Measurements from ENCODE around the gene TMEM179B. TPM values are rescaled to one million over a fixed set of nuclear protein-coding genes. Genes with fewer than 3 reads are reported as not detected.

Gene TMEM179B
- total and polyA plus RNA-seq, 2 of the 13 experiments (the other 11 are each of a cell fraction or from before 2014, with no cell fraction given): 24.8 to 25.7 TPM

DNA sequence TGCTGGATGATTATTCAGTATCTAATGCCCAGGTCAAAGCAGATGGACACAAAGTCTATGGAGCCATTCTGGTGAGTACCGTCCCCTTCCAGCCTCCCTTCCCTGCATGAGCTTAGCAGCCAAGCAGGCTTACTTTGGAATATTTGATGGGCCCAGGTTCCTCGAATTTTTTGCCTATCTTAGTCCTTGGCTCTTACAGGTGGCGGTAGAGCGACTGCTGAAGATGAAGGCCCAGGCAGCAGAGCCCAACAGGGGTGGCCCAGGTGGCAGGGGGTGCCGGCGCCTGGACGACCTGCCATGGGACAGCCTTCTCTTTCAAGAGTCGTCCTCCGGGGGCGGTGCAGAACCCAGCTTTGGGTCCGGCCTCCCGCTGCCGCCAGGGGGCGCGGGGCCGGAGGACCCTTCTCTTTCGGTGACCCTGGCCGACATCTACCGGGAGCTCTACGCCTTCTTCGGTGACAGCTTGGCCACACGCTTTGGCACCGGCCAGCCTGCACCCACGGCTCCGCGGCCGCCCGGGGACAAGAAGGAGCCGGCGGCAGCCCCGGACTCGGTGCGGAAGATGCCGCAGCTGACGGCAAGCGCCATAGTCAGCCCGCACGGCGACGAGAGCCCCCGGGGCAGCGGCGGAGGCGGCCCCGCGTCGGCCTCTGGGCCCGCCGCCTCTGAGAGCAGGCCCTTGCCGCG, 741 bp upstream of the TMEM179B start (continued):
- TF ChIP-seq SMAD3 (CRISPR knock-in tag; IDR thresholded peaks at IDR 0.05): peak; percentile 69; the same call in 1 of the 2 replicates
- no peak for TF ChIP-seq ZNF644 (CRISPR knock-in tag; IDR thresholded peaks at IDR 0.05; ENCODE audit: low read depth)
- TF ChIP-seq SMC3 (IDR thresholded peaks at IDR 0.05; ENCODE audit: low read length): peak; percentile 53; the same call in 1 of the 2 replicates
- TF ChIP-seq, protein P1, sequence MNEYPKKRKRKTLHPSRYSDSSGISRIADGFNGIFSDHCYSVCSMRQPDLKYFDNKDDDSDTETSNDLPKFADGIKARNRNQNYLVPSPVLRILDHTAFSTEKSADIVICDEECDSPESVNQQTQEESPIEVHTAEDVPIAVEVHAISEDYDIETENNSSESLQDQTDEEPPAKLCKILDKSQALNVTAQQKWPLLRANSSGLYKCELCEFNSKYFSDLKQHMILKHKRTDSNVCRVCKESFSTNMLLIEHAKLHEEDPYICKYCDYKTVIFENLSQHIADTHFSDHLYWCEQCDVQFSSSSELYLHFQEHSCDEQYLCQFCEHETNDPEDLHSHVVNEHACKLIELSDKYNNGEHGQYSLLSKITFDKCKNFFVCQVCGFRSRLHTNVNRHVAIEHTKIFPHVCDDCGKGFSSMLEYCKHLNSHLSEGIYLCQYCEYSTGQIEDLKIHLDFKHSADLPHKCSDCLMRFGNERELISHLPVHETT (CRISPR knock-in tag; conservative IDR thresholded peaks at IDR 0.05): peak; percentile 76
- TF ChIP-seq, protein P2, sequence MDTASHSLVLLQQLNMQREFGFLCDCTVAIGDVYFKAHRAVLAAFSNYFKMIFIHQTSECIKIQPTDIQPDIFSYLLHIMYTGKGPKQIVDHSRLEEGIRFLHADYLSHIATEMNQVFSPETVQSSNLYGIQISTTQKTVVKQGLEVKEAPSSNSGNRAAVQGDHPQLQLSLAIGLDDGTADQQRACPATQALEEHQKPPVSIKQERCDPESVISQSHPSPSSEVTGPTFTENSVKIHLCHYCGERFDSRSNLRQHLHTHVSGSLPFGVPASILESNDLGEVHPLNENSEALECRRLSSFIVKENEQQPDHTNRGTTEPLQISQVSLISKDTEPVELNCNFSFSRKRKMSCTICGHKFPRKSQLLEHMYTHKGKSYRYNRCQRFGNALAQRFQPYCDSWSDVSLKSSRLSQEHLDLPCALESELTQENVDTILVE (CRISPR knock-in tag; IDR thresholded peaks at IDR 0.05): no peak
- TF ChIP-seq HDAC2 (CRISPR knock-in tag; IDR thresholded peaks at IDR 0.05): peak; percentile 54; the same call in 1 of the 2 replicates
- 0 out of 2 replicates have a peak, but pooled peaks have one; percentile 9 for TF ChIP-seq ZMYM3 (CRISPR knock-in tag; IDR thresholded peaks at IDR 0.05)
- TF ChIP-seq, protein P3, sequence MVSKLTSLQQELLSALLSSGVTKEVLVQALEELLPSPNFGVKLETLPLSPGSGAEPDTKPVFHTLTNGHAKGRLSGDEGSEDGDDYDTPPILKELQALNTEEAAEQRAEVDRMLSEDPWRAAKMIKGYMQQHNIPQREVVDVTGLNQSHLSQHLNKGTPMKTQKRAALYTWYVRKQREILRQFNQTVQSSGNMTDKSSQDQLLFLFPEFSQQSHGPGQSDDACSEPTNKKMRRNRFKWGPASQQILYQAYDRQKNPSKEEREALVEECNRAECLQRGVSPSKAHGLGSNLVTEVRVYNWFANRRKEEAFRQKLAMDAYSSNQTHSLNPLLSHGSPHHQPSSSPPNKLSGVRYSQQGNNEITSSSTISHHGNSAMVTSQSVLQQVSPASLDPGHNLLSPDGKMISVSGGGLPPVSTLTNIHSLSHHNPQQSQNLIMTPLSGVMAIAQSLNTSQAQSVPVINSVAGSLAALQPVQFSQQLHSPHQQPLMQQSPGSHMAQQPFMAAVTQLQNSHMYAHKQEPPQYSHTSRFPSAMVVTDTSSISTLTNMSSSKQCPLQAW (CRISPR knock-in tag; IDR thresholded peaks at IDR 0.05): 0 out of 2 replicates have a peak, but pooled peaks have one; percentile 21
- peak; percentile 83 for TF ChIP-seq HNRNPLL (IDR thresholded peaks at IDR 0.05; ENCODE audit: low read depth, low read length, poor library complexity, severe bottlenecking)
- TF ChIP-seq BRD4 (CRISPR knock-in tag; IDR thresholded peaks at IDR 0.05): peak; percentile 45; the same call in 1 of the 2 replicates
- TF ChIP-seq RXRB (CRISPR knock-in tag; IDR thresholded peaks at IDR 0.05; ENCODE audit: borderline replicate concordance): peak; percentile 69
- TF ChIP-seq, protein P4, sequence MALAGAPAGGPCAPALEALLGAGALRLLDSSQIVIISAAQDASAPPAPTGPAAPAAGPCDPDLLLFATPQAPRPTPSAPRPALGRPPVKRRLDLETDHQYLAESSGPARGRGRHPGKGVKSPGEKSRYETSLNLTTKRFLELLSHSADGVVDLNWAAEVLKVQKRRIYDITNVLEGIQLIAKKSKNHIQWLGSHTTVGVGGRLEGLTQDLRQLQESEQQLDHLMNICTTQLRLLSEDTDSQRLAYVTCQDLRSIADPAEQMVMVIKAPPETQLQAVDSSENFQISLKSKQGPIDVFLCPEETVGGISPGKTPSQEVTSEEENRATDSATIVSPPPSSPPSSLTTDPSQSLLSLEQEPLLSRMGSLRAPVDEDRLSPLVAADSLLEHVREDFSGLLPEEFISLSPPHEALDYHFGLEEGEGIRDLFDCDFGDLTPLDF (CRISPR knock-in tag; IDR thresholded peaks at IDR 0.05): no peak
- TF ChIP-seq SIN3A (IDR thresholded peaks at IDR 0.05; ENCODE audit: borderline replicate concordance, low read depth, low read length): peak; percentile 56; the same call in 1 of the 2 replicates
- TF ChIP-seq, protein P5, sequence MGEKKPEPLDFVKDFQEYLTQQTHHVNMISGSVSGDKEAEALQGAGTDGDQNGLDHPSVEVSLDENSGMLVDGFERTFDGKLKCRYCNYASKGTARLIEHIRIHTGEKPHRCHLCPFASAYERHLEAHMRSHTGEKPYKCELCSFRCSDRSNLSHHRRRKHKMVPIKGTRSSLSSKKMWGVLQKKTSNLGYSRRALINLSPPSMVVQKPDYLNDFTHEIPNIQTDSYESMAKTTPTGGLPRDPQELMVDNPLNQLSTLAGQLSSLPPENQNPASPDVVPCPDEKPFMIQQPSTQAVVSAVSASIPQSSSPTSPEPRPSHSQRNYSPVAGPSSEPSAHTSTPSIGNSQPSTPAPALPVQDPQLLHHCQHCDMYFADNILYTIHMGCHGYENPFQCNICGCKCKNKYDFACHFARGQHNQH (CRISPR knock-in tag; IDR thresholded peaks at IDR 0.05): peak; percentile 37; the same call in 1 of the 2 replicates
- peak; percentile 24 for TF ChIP-seq RBM39 (IDR thresholded peaks at IDR 0.05; ENCODE audit: low read depth, low read length, poor library complexity, severe bottlenecking)
- TF ChIP-seq ZNF160 (CRISPR knock-in tag; IDR thresholded peaks at IDR 0.05): 0 out of 2 replicates have a peak, but pooled peaks have one; percentile 9
- 0 out of 2 replicates have a peak, but pooled peaks have one; percentile 29 for TF ChIP-seq ISL2 (CRISPR knock-in tag; IDR thresholded peaks at IDR 0.05)
- TF ChIP-seq, protein P6, sequence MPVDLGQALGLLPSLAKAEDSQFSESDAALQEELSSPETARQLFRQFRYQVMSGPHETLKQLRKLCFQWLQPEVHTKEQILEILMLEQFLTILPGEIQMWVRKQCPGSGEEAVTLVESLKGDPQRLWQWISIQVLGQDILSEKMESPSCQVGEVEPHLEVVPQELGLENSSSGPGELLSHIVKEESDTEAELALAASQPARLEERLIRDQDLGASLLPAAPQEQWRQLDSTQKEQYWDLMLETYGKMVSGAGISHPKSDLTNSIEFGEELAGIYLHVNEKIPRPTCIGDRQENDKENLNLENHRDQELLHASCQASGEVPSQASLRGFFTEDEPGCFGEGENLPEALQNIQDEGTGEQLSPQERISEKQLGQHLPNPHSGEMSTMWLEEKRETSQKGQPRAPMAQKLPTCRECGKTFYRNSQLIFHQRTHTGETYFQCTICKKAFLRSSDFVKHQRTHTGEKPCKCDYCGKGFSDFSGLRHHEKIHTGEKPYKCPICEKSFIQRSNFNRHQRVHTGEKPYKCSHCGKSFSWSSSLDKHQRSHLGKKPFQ (CRISPR knock-in tag; IDR thresholded peaks at IDR 0.05; ENCODE audit: insufficient replicate concordance): no peak
- TF ChIP-seq TP53 (CRISPR knock-in tag; conservative IDR thresholded peaks at IDR 0.05): 0 out of 2 replicates have a peak, but pooled peaks have one; percentile 4
- TF ChIP-seq XRCC5 (optimal IDR thresholded peaks at IDR 0.05; ENCODE audit: low read length): peak; percentile 87
- peak; percentile 21 for TF ChIP-seq TAF15 (IDR thresholded peaks at IDR 0.05; ENCODE audit: low read depth, low read length, poor library complexity, severe bottlenecking)
